Measurements from ENCODE around the gene LPGAT1. TPM values are rescaled to one million over a fixed set of nuclear protein-coding genes. Genes with fewer than 3 reads are reported as not detected.

The LPGAT1 gene
- total RNA-seq, 4 donors from 2014 or later, result 26.7 to 41.4 (median 38.1) TPM

- H3K27ac ChIP-seq, result no peak overlapping the region
- no peak for DNase-seq (ENCODE audit: low spot score in 2 of 2)
- H3K36me3 ChIP-seq, result peaks cover 0 to 42% (median 0%) of the 10 kb centered on the region in 3 donors
- H3K4me1 ChIP-seq, result no peaks in the 10 kb centered on the region
- TF ChIP-seq POLR2A (IDR thresholded peaks at IDR 0.05) (no peak), EP300 (IDR thresholded peaks at IDR 0.05) (no peak), CTCF (IDR thresholded peaks at IDR 0.05) (no peak)
- no peaks in the 10 kb centered on the region for H3K27me3 ChIP-seq
- WGBS, 2 donors, result 82 to 87% methylated on average over 4 of the region's 4 CpGs
- H3K4me3 ChIP-seq, result no peak overlapping the region
- peaks cover 0 to 6% (median 0%) of the 10 kb centered on the region in 4 donors for H3K9me3 ChIP-seq
Measured at GRCh38 chr1:211753649-211754251, 76.8 kb downstream of the LPGAT1 start.

GRCh38 chr1:211752951-211753486 lies 77.5 kb downstream of the LPGAT1 start:
- TF ChIP-seq EP300 (IDR thresholded peaks at IDR 0.05), result no peak
- no peak for TF ChIP-seq CTCF (IDR thresholded peaks at IDR 0.05)
- TF ChIP-seq POLR2A (IDR thresholded peaks at IDR 0.05), result no peak
- H3K4me3 ChIP-seq, result no peak overlapping the region
- no peak overlapping the region for H3K27ac ChIP-seq
- H3K4me1 ChIP-seq, result no peaks in the 10 kb centered on the region
- H3K36me3 ChIP-seq, result peaks cover 0 to 42% (median 0%) of the 10 kb centered on the region in 3 donors
- WGBS, 2 donors, result 41 to 56% methylated on average over 2 of the region's 2 CpGs
- H3K27me3 ChIP-seq, result no peaks in the 10 kb centered on the region
- H3K9me3 ChIP-seq, result peaks cover 0 to 3% (median 0%) of the 10 kb centered on the region in 4 donors
- DNase-seq (ENCODE audit: low spot score in 2 of 2), result no peak

GRCh38 chr1:211752317-211752716 lies 78.2 kb downstream of the LPGAT1 start:
- H3K27ac ChIP-seq, result no peak overlapping the region
- no peaks in the 10 kb centered on the region for H3K9me3 ChIP-seq
- no peak overlapping the region for H3K4me3 ChIP-seq
- H3K4me1 ChIP-seq, result no peaks in the 10 kb centered on the region
- DNase-seq (ENCODE audit: low spot score in 2 of 2), result no peak
- peaks cover 0 to 44% (median 0%) of the 10 kb centered on the region in 3 donors for H3K36me3 ChIP-seq
- TF ChIP-seq POLR2A (IDR thresholded peaks at IDR 0.05) (no peak), CTCF (IDR thresholded peaks at IDR 0.05) (no peak), EP300 (IDR thresholded peaks at IDR 0.05) (no peak)
- no peaks in the 10 kb centered on the region for H3K27me3 ChIP-seq
- WGBS, 2 donors, result 83 to 84% methylated on average over 4 of the region's 4 CpGs

- Histone ChIP-seq H3K4me3 (no peak overlapping the region), H3K27ac (no peak overlapping the region), H3K27me3 (no peaks in the 10 kb centered on the region), H3K36me3 (peaks cover 0 to 39% (median 0%) of the 10 kb centered on the region in 3 donors), H3K9me3 (no peaks in the 10 kb centered on the region), H3K4me1 (no peaks in the 10 kb centered on the region)
- DNase-seq (ENCODE audit: low spot score in 2 of 2), result no peak
- TF ChIP-seq CTCF (IDR thresholded peaks at IDR 0.05) (no peak), POLR2A (IDR thresholded peaks at IDR 0.05) (no peak), EP300 (IDR thresholded peaks at IDR 0.05) (no peak)
- 76 to 83% methylated on average over 3 of the region's 3 CpGs for WGBS, 2 donors
Measured at GRCh38 chr1:211751438-211751837, 79.1 kb downstream of the LPGAT1 start.

- peaks cover 0 to 38% (median 0%) of the 10 kb centered on the region in 3 donors for H3K36me3 ChIP-seq
- no peaks in the 10 kb centered on the region for H3K4me1 ChIP-seq
- no peak overlapping the region for H3K27ac ChIP-seq
- no peaks in the 10 kb centered on the region for H3K9me3 ChIP-seq
- TF ChIP-seq EP300 (IDR thresholded peaks at IDR 0.05), result no peak
- TF ChIP-seq CTCF (IDR thresholded peaks at IDR 0.05), result no peak
- no peak for TF ChIP-seq POLR2A (IDR thresholded peaks at IDR 0.05)
- DNase-seq (ENCODE audit: low spot score in 2 of 2), result no peak
- no peak overlapping the region for H3K4me3 ChIP-seq
- H3K27me3 ChIP-seq, result no peaks in the 10 kb centered on the region
- WGBS, 2 donors, result 41 to 45% methylated on average over 1 of the region's 1 CpG
Measured at GRCh38 chr1:211750599-211750998, 80.0 kb downstream of the LPGAT1 start.
